ENCODE measurements around the gene MIGA1. TPM values are rescaled to one million over a fixed set of nuclear protein-coding genes. Genes with fewer than 3 reads are reported as not detected.

Gene MIGA1
- total RNA-seq, 1 donor from 2014 or later, result 9.7 TPM

DNA sequence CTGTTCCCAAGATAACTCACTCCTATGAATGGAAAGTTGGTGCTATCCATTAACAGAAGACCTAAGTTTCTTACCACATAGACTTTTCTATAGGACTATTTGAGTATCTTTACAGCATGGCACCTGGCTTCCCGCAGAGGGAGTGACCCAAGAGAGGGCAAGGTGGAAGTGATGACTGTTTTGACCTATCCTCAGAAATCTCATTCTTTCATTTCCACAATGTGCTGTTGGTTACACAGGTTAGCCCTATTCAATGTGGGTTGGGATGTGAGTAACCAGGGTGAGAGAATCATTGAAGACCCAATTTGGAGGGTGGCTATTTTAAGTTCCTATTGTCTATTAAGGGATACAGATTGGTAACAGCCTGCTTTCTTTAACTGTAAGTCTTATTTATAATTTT is 70.6 kb downstream of the MIGA1 start:
- FAIRE-seq (no peak), DNase-seq (ENCODE audit: low read depth) (no peak)
- Histone ChIP-seq H3K27me3 (ENCODE audit: control insufficient read depth, insufficient read depth, low read length) (no peaks in the 10 kb centered on the region), H3K36me3 (ENCODE audit: control insufficient read depth, insufficient read depth, low read length) (no peaks in the 10 kb centered on the region), H3K4me3 (ENCODE audit: low read depth, low read length) (no peak overlapping the region)
- TF ChIP-seq CTCF (IDR thresholded peaks at IDR 0.05; ENCODE audit: insufficient read depth, low read length, severe bottlenecking), result no peak

DNA sequence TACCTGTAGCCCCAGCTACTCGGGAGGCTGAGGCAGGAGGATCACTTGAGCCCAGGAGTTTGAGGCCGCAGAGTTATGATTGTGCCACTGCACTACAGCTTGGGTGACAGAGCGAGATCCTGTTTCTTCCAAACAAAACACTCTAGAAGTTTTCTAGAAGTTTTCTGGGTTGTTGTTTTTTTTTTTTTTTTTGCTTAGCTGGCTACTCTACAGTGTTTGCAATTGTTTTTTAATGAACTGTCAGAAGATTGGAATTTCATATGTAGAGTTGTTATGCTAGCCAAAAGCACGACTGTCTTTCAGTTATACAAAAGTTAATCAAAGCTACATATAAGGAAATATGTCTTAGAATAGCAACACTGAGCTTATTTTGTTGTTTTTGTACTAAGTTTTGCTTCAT is 78.1 kb downstream of the MIGA1 start:
- no peak for DNase-seq (ENCODE audit: low read depth)
- Histone ChIP-seq H3K4me3 (ENCODE audit: low read depth, low read length) (no peak overlapping the region), H3K27me3 (ENCODE audit: control insufficient read depth, insufficient read depth, low read length) (no peaks in the 10 kb centered on the region), H3K36me3 (ENCODE audit: control insufficient read depth, insufficient read depth, low read length) (no peaks in the 10 kb centered on the region)
- no peak for FAIRE-seq
- TF ChIP-seq CTCF (IDR thresholded peaks at IDR 0.05; ENCODE audit: insufficient read depth, low read length, severe bottlenecking), result no peak

DNA sequence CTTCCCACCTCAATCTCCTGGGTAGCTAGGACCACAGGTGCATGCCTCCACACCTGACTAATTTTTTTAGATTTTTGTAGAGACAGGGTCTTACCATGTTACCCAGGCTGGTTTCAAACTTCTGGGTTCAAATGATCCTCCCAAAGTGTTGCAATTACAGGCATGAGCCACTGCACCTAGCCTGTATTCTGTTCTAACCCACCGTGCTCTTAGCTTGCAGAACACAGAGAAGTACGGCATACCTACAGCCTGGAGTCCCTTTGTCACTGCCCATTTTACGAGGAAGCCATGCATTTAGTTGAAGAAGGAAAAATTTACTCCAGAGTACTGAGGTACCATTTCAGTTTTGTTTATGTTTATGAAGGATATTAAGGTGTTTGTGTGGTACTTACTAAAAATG is 79.3 kb downstream of the MIGA1 start:
- Histone ChIP-seq H3K27me3 (ENCODE audit: control insufficient read depth, insufficient read depth, low read length) (no peaks in the 10 kb centered on the region), H3K36me3 (ENCODE audit: control insufficient read depth, insufficient read depth, low read length) (no peaks in the 10 kb centered on the region), H3K4me3 (ENCODE audit: low read depth, low read length) (no peak overlapping the region)
- FAIRE-seq (no peak), DNase-seq (ENCODE audit: low read depth) (no peak)
- no peak for TF ChIP-seq CTCF (IDR thresholded peaks at IDR 0.05; ENCODE audit: insufficient read depth, low read length, severe bottlenecking)

GRCh38 chr1:77859248-77859647 is 79.8 kb downstream of the MIGA1 start:
- TF ChIP-seq CTCF (IDR thresholded peaks at IDR 0.05; ENCODE audit: insufficient read depth, low read length, severe bottlenecking), result no peak
- H3K4me3 ChIP-seq (ENCODE audit: low read depth, low read length), result no peak overlapping the region
- no peaks in the 10 kb centered on the region for H3K36me3 ChIP-seq (ENCODE audit: control insufficient read depth, insufficient read depth, low read length)
- FAIRE-seq, result no peak
- no peak for DNase-seq (ENCODE audit: low read depth)
- H3K27me3 ChIP-seq (ENCODE audit: control insufficient read depth, insufficient read depth, low read length), result no peaks in the 10 kb centered on the region

GRCh38 chr1:77866296-77866695 is 86.8 kb downstream of the MIGA1 start:
- no peak for TF ChIP-seq CTCF (IDR thresholded peaks at IDR 0.05; ENCODE audit: insufficient read depth, low read length, severe bottlenecking)
- H3K36me3 ChIP-seq (ENCODE audit: control insufficient read depth, insufficient read depth, low read length), result no peaks in the 10 kb centered on the region
- H3K4me3 ChIP-seq (ENCODE audit: low read depth, low read length), result no peak overlapping the region
- no peaks in the 10 kb centered on the region for H3K27me3 ChIP-seq (ENCODE audit: control insufficient read depth, insufficient read depth, low read length)
- DNase-seq (ENCODE audit: low read depth) (no peak), FAIRE-seq (no peak)

GRCh38 chr1:77872645-77873044 is 93.2 kb downstream of the MIGA1 start:
- Histone ChIP-seq H3K27me3 (ENCODE audit: control insufficient read depth, insufficient read depth, low read length) (no peaks in the 10 kb centered on the region), H3K36me3 (ENCODE audit: control insufficient read depth, insufficient read depth, low read length) (no peaks in the 10 kb centered on the region), H3K4me3 (ENCODE audit: low read depth, low read length) (no peak overlapping the region)
- DNase-seq (ENCODE audit: low read depth), result no peak
- no peak for FAIRE-seq
- no peak for TF ChIP-seq CTCF (IDR thresholded peaks at IDR 0.05; ENCODE audit: insufficient read depth, low read length, severe bottlenecking)
